Stromal cell of bone marrow (primary cell): ENCODE data around the gene OLIG2.

Experiments used
- DNase-seq: peaks from one replicate; pipeline ENCODE4 v3.0.0-alpha.2; 2012; ENCODE audit warnings: low read depth

Gene OLIG2

DNA sequence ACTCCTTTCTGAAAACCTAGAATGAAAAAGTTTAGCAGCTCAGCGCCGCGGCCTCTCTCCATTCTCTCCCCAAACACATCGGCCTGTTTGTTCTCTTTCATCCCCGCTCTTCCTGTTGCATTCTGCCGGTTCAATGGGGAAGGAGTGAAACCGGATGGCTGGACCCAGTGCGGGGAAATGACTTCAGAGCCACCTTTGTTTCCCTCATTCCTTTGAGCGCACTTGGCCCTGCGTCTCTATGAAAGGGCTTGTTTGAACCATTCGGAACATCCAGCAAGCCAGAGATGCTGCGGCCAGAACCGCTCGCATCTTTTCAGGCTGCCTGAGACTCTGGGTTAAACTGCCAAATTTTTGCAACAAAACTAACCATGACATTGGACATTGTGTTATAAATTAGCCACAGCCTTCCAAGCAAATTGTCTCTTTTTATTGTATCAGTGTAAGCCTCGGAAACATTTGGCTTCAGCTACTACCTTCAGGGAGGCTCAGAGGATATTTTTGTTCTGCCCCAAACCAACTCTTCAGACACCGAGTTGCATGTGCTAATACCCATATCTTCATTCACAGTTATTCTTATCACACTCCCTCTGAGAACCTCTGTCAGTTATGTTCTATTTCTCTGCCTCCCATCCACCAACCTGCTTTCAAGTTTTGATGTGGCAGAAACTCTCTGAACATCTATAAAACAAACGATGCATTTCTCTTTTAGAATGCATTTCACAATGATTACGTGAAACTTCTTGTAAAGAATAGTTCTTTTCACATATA lies 39.1 kb downstream of the OLIG2 start:
- no peak for DNase-seq

DNA sequence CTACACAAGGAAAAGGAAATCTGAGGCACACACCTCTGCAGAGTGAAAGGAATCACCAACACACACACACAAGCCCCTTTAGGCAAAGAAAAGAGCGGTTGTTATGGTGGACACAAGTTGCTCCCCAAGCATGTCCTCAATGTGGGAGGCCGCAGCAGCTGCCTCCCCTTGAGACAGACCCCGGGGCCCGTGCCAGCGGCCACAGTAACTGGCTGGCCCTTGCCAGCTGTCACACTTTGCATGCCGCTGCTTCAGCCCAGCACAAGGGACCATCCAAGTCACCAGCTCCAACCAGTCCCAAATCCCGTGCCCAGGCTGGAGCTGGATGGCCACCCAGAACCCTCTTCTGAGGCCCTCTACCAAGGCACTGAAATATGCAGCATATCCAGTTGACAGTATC lies 41.3 kb downstream of the OLIG2 start:
- DNase-seq, result no peak

DNA sequence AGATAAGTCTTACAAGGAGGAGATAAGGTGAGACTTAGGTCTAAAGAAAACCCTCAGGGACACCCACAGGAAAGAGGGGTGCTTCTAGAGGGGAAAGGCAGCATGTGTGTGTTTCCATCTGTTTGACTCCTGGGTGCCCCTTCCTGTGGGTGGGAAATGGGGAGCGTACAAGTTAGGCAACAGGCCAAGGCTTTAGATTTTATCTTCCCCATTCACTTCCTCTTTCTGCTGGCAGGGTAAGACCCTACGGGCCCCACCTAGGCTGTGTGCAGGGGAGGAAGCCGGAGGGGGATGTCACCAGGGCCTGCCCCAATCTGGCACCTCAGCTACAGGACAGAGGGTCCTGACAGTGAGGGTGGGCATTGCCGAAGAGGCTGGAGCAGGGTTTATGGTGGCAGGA lies 41.7 kb downstream of the OLIG2 start:
- no peak for DNase-seq

DNA sequence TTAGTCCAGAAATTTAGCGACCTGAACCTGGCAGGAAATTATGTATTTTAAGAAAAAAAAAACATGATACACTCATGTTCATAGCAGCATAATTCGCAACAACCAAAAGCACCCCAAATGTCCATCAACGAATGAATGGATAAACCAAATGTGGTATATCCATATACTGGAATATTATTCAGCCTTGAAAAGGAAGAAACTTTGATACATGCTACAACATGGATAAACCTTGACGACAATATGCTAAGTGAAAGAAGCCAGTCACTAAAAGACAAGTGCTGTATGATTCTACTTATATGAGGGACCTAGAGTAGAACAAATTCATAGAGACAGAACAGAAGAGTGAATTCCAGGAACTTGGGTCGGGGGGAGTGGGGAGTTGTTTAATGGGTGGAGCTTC lies 43.5 kb downstream of the OLIG2 start:
- no peak for DNase-seq

DNA sequence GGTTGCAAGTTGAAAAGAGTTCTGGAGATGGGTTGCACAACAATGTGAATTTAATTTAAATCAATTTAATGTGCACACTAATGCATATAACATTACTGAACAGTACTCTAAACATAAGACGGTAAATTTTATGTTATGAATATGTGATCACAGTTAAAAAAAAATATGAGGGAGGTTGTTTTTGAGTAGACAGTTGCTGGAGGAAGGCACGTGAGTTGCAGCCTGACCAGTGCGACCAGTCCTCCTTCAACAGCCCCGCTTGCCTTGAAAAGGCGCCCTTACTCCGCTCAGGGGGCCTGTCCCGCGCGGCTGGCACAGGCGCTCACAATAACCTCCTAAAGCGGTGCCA lies 43.9 kb downstream of the OLIG2 start:
- DNase-seq, result no peak

DNA sequence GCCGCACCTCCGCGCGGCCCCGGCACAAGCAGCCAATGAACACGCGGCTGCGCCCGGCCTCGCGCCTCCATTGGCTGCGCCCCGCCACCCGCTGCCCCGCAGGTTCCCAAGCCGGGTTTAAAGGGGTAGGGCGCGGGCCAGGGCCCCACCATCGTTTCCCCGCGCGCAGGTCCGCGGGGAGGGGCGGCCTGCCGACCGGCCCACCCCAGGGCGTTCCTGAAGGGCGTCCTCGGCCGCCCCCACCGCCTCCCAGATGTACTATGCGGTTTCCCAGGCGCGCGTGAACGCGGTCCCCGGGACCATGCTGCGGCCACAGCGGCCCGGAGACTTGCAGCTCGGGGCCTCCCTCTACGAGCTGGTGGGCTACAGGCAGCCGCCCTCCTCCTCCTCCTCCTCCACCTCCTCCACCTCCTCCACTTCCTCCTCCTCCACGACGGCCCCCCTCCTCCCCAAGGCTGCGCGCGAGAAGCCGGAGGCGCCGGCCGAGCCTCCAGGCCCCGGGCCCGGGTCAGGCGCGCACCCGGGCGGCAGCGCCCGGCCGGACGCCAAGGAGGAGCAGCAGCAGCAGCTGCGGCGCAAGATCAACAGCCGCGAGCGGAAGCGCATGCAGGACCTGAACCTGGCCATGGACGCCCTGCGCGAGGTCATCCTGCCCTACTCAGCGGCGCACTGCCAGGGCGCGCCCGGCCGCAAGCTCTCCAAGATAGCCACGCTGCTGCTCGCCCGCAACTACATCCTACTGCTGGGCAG lies 44.4 kb downstream of the OLIG2 start, which contains the start of gene OLIG1:
TSS of gene OLIG1 (plus strand) at position 148 of the 750 bp plus-strand sequence. CDS start at position 254, 106 bp downstream.
- DNase-seq, result no peak

DNA sequence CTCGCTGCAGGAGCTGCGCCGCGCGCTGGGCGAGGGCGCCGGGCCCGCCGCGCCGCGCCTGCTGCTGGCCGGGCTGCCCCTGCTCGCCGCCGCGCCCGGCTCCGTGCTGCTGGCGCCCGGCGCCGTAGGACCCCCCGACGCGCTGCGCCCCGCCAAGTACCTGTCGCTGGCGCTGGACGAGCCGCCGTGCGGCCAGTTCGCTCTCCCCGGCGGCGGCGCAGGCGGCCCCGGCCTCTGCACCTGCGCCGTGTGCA lies 44.9 kb downstream of the OLIG2 start:
- DNase-seq, result no peak

DNA sequence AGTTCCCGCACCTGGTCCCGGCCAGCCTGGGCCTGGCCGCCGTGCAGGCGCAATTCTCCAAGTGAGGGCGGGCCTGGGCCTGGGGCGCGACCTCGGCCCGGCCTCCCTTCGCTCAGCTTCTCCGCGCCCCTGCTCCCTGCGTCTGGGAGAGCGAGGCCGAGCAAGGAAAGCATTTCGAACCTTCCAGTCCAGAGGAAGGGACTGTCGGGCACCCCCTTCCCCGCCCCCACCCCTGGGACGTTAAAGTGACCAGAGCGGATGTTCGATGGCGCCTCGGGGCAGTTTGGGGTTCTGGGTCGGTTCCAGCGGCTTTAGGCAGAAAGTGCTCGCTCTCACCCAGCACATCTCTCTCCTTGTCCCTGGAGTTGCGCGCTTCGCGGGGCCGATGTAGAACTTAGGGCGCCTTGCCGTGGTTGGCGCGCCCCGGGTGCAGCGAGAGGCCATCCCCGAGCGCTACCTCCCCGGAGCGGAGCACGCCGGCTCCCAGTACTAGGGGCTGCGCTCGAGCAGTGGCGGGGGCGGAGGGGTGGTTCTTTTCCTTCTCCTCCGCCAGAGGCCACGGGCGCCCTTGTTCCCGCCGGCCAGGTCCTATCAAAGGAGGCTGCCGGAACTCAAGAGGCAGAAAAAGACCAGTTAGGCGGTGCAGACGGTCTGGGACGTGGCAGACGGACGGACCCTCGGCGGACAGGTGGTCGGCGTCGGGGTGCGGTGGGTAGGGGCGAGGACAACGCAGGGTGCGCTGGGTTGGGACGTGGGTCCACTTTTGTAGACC lies 45.4 kb downstream of the OLIG2 start:
- DNase-seq, result no peak

DNA sequence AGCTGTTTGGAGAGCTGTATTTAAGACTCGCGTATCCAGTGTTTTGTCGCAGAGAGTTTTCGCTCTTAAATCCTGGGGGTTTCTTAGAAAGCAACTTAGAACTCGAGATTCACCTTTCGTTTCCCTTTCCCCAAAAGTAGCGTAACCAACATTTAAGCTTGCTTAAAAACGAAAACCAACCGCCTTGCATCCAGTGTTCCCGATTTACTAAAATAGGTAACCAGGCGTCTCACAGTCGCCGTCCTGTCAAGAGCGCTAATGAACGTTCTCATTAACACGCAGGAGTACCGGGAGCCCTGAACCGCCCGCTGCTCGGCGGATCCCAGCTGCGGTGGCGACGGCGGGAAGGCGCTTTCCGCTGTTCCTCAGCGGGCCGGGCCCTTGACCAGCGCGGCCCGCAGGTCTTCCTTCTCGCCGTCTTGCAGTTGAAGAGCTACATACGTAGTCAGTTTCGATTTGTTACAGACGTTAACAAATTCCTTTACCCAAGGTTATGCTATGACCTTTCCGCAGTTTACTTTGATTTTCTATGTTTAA lies 46.1 kb downstream of the OLIG2 start:
- no peak for DNase-seq

DNA sequence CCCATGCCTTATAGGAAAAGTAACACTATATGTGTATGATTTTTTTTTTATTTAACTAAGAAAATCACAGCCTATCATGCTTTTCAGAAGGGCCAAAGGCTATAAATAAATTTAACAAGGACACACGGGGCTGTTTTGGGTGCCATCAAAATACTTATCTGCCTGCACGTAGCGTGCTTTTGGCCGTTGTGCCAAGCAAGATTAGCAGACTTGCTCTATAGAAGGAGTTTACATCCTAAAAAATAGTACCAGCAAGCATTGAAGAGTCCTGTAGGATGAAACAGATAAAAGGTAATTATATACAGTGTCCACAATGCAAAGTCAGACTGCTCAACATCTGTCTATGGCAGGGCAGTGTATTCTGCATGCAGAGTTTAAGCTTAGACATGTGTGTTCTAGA lies 47.9 kb downstream of the OLIG2 start:
- no peak for DNase-seq

DNA sequence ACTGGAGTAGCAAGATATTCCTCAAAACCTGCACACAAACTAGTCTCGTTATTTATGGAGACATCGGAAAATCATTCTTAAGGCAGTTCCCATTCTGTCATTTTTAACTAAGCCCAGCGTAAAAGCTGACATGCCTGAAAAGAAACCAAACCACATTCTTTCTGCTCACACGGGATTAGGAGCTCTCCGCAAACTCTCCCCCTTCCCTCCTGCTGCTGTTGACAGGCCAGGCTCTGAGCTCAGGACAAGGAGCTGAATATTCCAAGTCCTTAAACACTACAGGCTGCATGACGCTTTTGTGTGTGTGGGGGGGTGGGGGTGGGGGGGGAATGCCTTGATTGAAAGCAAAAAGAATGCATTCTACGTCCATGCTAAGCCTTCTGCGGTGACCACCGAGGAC lies 49.4 kb downstream of the OLIG2 start:
- no peak for DNase-seq

DNA sequence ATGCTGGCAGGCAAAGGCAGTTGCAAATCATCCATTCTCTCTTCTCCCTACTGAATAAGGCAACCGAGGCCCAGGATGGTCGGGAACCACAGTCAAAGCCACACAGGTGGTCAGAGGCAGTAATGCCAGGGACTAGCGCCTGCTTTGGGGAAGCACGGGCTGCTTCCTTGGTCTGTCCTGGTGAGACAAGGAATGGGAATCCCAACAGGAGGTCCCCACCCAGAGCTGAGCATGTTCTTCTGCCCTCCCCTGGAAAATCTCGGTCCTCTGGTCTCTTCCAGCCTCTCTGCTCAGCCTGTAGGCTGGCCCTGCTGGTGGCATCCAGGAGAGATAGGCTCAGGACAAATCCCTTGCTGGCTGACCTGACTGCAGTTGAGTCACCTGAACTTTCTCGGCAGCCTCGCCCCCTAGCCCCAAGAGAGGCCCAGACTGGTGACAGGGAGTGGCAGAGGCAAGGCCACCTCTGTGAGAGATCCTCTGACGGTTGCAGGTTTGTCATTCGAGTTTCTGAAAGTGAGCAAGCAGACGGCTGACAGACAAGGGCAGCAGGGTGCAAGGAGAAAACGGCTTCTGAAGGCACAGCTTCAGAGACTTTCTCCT lies 50.0 kb downstream of the OLIG2 start:
- no peak for DNase-seq

DNA sequence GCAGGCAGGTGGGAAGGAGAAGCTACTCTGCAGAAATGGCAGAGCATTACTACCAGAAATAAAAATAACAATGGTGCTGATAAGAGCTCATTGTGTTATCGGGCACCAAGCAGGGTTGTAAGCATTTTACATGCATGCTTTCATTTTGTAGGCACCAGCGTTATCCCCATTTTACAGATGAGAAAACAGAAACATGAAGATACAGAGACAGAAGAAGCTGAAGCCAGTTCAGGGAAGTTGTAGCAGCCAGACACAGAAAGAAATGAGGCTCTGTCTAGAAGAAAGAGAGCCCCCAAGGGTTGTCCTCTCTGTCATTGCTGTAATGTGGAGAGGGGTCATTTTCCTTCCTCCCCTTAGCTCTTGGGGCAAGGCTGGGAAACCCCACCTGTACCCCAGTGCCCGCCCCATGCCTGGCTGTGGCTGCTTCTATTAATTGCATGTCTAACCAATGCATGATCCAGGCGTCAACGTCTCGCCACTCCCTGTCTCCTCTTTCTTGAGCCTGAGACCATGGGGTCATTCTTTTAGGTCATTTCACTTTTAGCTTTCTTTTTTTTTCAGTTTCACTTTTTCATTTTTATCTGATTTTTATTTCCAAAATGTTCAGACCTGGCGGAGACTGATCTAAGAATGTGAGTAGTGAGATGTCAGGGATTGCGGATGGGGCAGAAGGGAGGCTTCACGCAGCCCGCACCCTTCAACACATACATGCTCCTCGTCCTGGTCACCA lies 51.0 kb downstream of the OLIG2 start:
- DNase-seq, result no peak
